HCT116 (cell line): ENCODE results near the gene VTI1A.

ENCODE experiments used
- CBX3 ChIP-seq: IDR thresholded peaks from 2 replicates; pipeline ENCODE4 v1.6.1; 2012; ENCODE audit warnings: low read depth
- CEBPB ChIP-seq: IDR thresholded peaks from 2 replicates; pipeline ENCODE4 v1.6.1; 2012; ENCODE audit warnings: low read depth
- EZH2 ChIP-seq: fragments of 200-600 bp; sonication (generic); IDR thresholded peaks from 2 replicates; pipeline ENCODE4 v1.6.1; 2017; ENCODE audit warnings: antibody characterized with exemption, mixed run types
- EZH2phosphoT487 ChIP-seq: fragments of 200-600 bp; IDR thresholded peaks from 2 replicates; pipeline ENCODE4 v1.6.1; 2018; ENCODE audit warnings: antibody characterized with exemption, borderline replicate concordance
- RAD21 ChIP-seq: IDR thresholded peaks from 2 replicates; pipeline ENCODE4 v1.6.1; 2012; ENCODE audit warnings: low read depth, mild to moderate bottlenecking
- TF ChIP-seq, protein P1 (sequence below): IDR thresholded peaks from 2 replicates; pipeline ENCODE4 v1.6.1; 2012; ENCODE audit warnings: low read depth
- TF ChIP-seq, protein P2 (sequence below): IDR thresholded peaks from 2 replicates; pipeline ENCODE4 v1.6.1; 2012
- TF ChIP-seq, protein P3 (sequence below), 3 experiments: fragments of 200-600 bp in 1 of 3; sonication (generic) in 1 of 3; IDR thresholded peaks in 2 of 3; conservative IDR thresholded peaks in 1 of 3; 2 replicates each; pipeline ENCODE4 v1.5.1; 2012 to 2017; ENCODE audit warnings: low read depth in 2 of 3, low read length in 2 of 3, antibody characterized with exemption in 1 of 3, borderline replicate concordance in 1 of 3, control low read depth in 1 of 3, mild to moderate bottlenecking in 1 of 3, mixed read lengths in 1 of 3, mixed run types in 1 of 3, moderate library complexity in 1 of 3; ENCODE audit not compliant: insufficient read depth in 1 of 3

DNA sequence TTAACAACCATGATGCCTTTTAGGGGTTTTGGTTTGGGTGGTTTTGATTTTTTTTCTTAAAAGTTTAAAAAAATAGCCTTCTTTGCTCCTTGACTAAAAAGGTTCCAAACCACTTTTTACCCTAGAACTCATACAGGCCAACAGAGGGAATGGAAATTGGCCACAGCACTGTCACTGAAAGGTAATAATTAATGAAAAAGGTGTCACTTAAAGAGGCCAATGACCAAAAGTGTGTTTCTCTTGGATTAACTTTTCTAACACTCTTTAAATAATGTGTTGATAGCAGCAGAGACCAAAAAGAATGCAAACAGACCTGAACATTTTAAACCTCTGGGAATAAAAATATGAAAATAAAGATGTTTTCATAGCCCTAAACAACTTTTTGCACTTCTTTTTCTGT lies 282.0 kb downstream of the VTI1A start:
- TF ChIP-seq EZH2, result no peak
- no peak for TF ChIP-seq RAD21
- TF ChIP-seq CBX3, result no peak
- TF ChIP-seq CEBPB, result no peak
- TF ChIP-seq, protein P1, sequence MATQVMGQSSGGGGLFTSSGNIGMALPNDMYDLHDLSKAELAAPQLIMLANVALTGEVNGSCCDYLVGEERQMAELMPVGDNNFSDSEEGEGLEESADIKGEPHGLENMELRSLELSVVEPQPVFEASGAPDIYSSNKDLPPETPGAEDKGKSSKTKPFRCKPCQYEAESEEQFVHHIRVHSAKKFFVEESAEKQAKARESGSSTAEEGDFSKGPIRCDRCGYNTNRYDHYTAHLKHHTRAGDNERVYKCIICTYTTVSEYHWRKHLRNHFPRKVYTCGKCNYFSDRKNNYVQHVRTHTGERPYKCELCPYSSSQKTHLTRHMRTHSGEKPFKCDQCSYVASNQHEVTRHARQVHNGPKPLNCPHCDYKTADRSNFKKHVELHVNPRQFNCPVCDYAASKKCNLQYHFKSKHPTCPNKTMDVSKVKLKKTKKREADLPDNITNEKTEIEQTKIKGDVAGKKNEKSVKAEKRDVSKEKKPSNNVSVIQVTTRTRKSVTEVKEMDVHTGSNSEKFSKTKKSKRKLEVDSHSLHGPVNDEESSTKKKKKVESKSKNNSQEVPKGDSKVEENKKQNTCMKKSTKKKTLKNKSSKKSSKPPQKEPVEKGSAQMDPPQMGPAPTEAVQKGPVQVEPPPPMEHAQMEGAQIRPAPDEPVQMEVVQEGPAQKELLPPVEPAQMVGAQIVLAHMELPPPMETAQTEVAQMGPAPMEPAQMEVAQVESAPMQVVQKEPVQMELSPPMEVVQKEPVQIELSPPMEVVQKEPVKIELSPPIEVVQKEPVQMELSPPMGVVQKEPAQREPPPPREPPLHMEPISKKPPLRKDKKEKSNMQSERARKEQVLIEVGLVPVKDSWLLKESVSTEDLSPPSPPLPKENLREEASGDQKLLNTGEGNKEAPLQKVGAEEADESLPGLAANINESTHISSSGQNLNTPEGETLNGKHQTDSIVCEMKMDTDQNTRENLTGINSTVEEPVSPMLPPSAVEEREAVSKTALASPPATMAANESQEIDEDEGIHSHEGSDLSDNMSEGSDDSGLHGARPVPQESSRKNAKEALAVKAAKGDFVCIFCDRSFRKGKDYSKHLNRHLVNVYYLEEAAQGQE, result no peak
- TF ChIP-seq, protein P2, sequence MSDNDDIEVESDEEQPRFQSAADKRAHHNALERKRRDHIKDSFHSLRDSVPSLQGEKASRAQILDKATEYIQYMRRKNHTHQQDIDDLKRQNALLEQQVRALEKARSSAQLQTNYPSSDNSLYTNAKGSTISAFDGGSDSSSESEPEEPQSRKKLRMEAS, result no peak
- no peak for TF ChIP-seq EZH2phosphoT487
- TF ChIP-seq, protein P3, sequence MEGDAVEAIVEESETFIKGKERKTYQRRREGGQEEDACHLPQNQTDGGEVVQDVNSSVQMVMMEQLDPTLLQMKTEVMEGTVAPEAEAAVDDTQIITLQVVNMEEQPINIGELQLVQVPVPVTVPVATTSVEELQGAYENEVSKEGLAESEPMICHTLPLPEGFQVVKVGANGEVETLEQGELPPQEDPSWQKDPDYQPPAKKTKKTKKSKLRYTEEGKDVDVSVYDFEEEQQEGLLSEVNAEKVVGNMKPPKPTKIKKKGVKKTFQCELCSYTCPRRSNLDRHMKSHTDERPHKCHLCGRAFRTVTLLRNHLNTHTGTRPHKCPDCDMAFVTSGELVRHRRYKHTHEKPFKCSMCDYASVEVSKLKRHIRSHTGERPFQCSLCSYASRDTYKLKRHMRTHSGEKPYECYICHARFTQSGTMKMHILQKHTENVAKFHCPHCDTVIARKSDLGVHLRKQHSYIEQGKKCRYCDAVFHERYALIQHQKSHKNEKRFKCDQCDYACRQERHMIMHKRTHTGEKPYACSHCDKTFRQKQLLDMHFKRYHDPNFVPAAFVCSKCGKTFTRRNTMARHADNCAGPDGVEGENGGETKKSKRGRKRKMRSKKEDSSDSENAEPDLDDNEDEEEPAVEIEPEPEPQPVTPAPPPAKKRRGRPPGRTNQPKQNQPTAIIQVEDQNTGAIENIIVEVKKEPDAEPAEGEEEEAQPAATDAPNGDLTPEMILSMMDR (IDR thresholded peaks at IDR 0.05 in 2 of 3, conservative IDR thresholded peaks at IDR 0.05 in 1 of 3; ENCODE audit: borderline replicate concordance in 1 of 3, insufficient read depth in 1 of 3, low read depth in 2 of 3, low read length in 2 of 3), result no peak
